Retinal pigment epithelial cell (primary cell): ENCODE results near the gene GMDS.
A peak's percentile ranks its signal among the peaks of the same experiment; 100 is the strongest.

Source experiments
- DNase-seq: peaks from one replicate; pipeline ENCODE4 v3.0.0-alpha.2; 2010; ENCODE audit warnings: low read depth
- H3K4me3 ChIP-seq: 2 replicates; pipeline ENCODE4 v1.5.1; 2011; ENCODE audit warnings: mild to moderate bottlenecking, low read length, control low read depth, moderate library complexity
- TF ChIP-seq, protein P1 (sequence below): conservative IDR thresholded peaks from 2 replicates; pipeline ENCODE4 v1.5.1; 2011; ENCODE audit warnings: low read depth, low read length, control low read depth, inconsistent platforms

Gene GMDS

DNA sequence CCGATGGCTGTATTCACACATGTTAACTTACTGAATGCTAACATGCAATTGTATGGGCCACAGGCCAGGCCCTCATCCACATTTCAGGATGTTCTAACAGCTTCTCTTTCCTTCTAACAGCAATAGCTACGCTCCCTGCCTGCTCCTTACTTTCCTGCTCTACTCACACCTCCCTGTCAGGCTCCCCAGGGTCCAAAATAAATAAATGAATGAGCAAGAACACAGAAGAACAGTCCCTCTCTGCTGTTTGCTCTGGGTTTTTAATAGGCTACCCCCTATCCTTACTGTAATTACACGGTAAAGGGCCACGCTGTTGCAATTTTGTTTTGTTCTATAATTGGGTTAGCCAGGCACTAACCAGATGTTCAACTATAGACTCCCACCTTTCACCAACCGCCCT is 135.6 kb downstream of the GMDS start:
- H3K4me3 ChIP-seq = no peak overlapping the region
- no peak for DNase-seq
- TF ChIP-seq, protein P1, sequence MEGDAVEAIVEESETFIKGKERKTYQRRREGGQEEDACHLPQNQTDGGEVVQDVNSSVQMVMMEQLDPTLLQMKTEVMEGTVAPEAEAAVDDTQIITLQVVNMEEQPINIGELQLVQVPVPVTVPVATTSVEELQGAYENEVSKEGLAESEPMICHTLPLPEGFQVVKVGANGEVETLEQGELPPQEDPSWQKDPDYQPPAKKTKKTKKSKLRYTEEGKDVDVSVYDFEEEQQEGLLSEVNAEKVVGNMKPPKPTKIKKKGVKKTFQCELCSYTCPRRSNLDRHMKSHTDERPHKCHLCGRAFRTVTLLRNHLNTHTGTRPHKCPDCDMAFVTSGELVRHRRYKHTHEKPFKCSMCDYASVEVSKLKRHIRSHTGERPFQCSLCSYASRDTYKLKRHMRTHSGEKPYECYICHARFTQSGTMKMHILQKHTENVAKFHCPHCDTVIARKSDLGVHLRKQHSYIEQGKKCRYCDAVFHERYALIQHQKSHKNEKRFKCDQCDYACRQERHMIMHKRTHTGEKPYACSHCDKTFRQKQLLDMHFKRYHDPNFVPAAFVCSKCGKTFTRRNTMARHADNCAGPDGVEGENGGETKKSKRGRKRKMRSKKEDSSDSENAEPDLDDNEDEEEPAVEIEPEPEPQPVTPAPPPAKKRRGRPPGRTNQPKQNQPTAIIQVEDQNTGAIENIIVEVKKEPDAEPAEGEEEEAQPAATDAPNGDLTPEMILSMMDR = no peak

GRCh38 chr6:2108700-2109306 is 136.6 kb downstream of the GMDS start:
- DNase-seq = no peak
- H3K4me3 ChIP-seq = no peak overlapping the region
- TF ChIP-seq, protein P1 = no peak

GRCh38 chr6:2104524-2104880 is 140.9 kb downstream of the GMDS start:
- no peak for DNase-seq
- no peak overlapping the region for H3K4me3 ChIP-seq
- TF ChIP-seq, protein P1 = no peak

DNA sequence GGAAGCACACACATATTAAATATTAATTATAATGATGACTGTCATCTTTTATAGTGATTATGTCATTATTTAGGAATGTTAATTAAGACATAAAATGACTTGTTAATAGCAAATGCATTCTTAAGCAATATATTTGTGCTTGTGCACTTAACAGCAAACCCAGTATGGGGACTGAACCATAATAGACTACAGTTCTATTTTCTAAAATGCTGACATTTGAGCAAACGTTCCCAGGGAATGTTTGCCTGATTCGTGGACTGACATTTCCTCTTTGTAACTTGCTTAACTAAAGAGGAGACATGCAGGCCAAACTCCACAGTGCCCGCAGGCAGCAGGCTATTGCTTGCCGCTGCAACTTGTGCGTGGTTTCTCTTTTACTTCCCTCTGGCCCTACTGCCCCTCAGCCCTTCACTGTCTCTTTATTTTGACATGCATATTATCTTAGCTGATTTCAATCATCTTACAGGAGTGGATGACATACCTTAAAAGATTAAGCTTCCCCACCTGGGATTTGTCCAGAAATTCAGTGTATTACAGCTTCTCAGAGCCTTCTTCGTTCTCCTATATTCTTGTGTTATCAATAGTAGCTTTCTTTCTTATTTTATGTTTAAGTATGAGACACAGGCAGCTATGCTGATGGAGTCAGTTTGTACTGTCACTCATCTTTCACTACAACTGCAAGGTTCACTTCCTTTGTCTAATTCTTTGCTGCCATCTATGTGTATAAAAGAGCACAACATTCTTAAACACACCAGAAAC is 141.5 kb downstream of the GMDS start:
- TF ChIP-seq, protein P1 = peak; percentile 55
- H3K4me3 ChIP-seq = no peak overlapping the region
- DNase-seq = peak; percentile 17

DNA sequence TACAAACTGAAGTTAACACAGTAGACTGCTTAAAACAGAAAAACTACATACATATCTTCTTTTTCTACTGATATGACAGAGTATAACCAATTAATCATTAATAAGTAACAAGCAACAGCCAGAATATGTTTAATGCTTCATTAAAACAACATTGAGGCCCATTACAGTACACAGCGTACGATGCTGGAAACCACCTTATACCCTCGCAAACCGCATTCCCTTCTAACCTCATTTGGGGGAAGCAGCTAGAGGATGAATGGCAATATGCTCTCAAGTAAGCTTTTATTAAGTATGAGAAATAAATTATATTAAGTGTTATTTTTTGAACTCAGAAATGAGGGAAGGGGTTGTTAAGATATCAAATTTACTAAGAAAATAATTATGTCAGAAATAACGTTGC is 142.4 kb downstream of the GMDS start:
- DNase-seq = no peak
- TF ChIP-seq, protein P1 = no peak
- no peak overlapping the region for H3K4me3 ChIP-seq

DNA sequence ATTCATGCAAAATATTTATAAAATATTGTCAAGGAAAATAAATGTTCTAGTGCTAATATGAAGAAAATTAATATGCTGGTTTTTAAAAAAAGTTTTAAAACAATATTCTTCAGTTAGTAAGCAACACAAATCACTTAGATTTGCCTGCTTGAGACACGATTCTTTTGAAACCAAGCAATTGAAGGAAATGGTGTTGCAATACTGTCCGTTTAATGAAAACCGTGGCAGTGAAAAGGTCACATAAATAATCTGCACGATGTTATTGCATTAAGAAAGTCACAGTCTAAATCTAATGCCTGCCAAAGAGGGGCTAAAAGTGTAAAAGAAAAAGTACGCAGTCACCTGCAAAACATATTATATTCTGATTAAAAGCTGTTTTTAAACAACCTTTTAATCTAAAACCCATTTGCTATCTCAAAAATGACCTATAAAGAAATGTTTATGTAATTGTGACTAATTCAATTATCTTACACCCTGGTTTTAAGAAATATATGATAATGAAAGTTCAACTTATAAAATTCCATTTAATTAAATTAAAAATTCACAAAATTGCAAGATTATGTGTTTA is 143.0 kb downstream of the GMDS start:
- TF ChIP-seq, protein P1 = no peak
- DNase-seq = no peak
- H3K4me3 ChIP-seq = no peak overlapping the region

DNA sequence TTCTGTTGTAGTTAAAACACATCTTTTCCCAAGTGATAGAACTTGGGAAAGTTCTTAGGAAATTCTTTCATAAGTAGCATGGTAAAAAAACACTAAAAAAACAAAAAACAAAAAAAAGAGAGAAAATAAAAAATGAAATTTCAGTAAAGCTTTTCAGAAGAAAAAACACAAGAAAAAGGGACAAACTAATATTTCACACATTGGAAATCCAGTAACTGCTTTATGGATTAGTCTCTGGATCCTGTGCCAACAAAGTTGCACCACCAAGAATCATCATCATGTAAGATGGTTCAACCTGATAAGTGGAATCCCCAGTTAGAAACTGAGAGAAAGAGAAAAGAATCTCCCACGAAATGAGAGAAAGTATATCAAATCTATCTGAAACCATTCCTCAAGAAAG is 144.2 kb downstream of the GMDS start:
- DNase-seq = no peak
- TF ChIP-seq, protein P1 = no peak
- no peak overlapping the region for H3K4me3 ChIP-seq
